ENCODE measurements around the gene GMFB. TPM values are rescaled to one million over a fixed set of nuclear protein-coding genes. Genes with fewer than 3 reads are reported as not detected.

Gene GMFB
- total RNA-seq, 1 experiment from 2014 or later: 79.2 TPM

DNA sequence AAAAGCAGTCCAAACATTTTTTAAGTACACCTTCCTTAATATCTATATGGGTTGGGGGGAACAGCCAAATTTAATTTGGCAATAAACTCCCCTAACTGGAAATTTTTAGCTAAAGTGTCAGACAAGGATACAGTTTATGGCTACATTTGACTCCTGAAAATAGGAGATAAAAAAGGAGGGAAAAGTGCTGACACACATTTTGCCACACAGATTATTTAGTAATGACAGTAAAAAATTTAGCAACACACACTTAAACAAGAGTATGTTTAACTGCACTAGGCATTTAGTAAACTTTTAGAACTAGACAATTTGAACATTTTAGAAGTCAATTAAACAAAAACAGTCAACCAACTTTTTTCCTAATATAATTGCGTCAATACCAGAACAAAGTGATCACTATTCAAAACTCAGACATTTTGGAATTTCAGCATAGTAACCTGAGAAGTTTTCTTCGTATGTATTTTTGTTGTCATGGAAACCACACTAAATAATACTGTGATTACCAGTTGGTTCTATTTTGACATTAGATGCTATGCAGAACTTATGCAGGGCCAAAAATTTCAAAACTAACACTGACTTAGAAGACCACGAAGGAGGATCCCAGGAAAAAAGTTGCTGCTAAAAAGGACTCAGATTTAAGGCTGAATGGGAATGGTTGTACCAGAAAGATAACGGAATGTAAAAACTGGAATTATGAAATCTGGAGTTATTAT lies 13.4 kb downstream of the GMFB start:
- H3K4me1 ChIP-seq (ENCODE audit: insufficient read depth, low read length): no peaks in the 10 kb centered on the region
- H2AFZ ChIP-seq (ENCODE audit: low read length): no peak overlapping the region
- no peak overlapping the region for H3K23ac ChIP-seq (ENCODE audit: insufficient read length, low read depth, low read length)
- Mint-ChIP-seq H3K9me3 (no peaks in the 10 kb centered on the region), H3K27ac (peak overlapping the region in 2 of 3 experiments; percentile 25 to 45; a peak in 2 of 7 replicates), H3K4me3 (no peak overlapping the region), H3K27me3 (ENCODE audit: low read depth) (no peaks in the 10 kb centered on the region), H3K36me3 (ENCODE audit: insufficient read depth in 1 of 3, low read depth in 3 of 3) (peaks cover 6 to 32% (median 28%) of the 10 kb centered on the region in 3 experiments; a peak in 6 of 7 replicates), H3K4me1 (peaks cover 16 to 19% of the 10 kb centered on the region in 2 experiments)
- H3K79me1 ChIP-seq (ENCODE audit: insufficient read depth, low read depth, low read length, poor library complexity, severe bottlenecking): no peaks in the 10 kb centered on the region
- no peak overlapping the region for H3K56ac ChIP-seq (ENCODE audit: insufficient read length, low read depth, low read length)
- H3K9ac ChIP-seq (ENCODE audit: extremely low read depth, insufficient read length, low read length): no peak overlapping the region
- H3K23me2 ChIP-seq (ENCODE audit: insufficient read length, low read depth, low read length, poor library complexity, severe bottlenecking): no peaks in the 10 kb centered on the region
- no peak overlapping the region for H3K4ac ChIP-seq (ENCODE audit: low read depth, low read length)
- no peak overlapping the region for H3K27ac ChIP-seq (ENCODE audit: insufficient read length, low read depth, low read length)
- H2BK15ac ChIP-seq (ENCODE audit: low read depth, low read length): no peak overlapping the region
- H4K20me1 ChIP-seq (ENCODE audit: control insufficient read depth, insufficient read depth, insufficient read length): no peaks in the 10 kb centered on the region
- H4K91ac ChIP-seq (ENCODE audit: insufficient read length, low read depth, low read length): no peak overlapping the region
- H2BK12ac ChIP-seq (ENCODE audit: insufficient read length, low read depth, low read length): no peak overlapping the region
- H3K4me2 ChIP-seq (ENCODE audit: insufficient read depth, insufficient read length, low read length): no peak overlapping the region
- no peak overlapping the region for H3K18ac ChIP-seq (ENCODE audit: insufficient read length, low read depth, low read length)
- no peak overlapping the region for H4K8ac ChIP-seq (replicated peaks; ENCODE audit: insufficient read length, low read depth, low read length)
- no peaks in the 10 kb centered on the region for H3K27me3 ChIP-seq (ENCODE audit: insufficient read depth, low read length)
- H4K5ac ChIP-seq (ENCODE audit: insufficient read length, low read depth, low read length): no peak overlapping the region
- TF ChIP-seq, protein P1, sequence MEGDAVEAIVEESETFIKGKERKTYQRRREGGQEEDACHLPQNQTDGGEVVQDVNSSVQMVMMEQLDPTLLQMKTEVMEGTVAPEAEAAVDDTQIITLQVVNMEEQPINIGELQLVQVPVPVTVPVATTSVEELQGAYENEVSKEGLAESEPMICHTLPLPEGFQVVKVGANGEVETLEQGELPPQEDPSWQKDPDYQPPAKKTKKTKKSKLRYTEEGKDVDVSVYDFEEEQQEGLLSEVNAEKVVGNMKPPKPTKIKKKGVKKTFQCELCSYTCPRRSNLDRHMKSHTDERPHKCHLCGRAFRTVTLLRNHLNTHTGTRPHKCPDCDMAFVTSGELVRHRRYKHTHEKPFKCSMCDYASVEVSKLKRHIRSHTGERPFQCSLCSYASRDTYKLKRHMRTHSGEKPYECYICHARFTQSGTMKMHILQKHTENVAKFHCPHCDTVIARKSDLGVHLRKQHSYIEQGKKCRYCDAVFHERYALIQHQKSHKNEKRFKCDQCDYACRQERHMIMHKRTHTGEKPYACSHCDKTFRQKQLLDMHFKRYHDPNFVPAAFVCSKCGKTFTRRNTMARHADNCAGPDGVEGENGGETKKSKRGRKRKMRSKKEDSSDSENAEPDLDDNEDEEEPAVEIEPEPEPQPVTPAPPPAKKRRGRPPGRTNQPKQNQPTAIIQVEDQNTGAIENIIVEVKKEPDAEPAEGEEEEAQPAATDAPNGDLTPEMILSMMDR (conservative IDR thresholded peaks at IDR 0.05): no peak
- no CpG with 5 or more reads among the region's 4 CpGs for WGBS (ENCODE audit: extremely low coverage, insufficient read length, low lambda C conversion rate)
- H2BK120ac ChIP-seq (ENCODE audit: low read depth, low read length, poor library complexity, severe bottlenecking): no peak overlapping the region
- no peak overlapping the region for H2BK5ac ChIP-seq (ENCODE audit: insufficient read length, low read length)
- no peak overlapping the region for H2AK5ac ChIP-seq (ENCODE audit: insufficient read length, low read length)
- no peaks in the 10 kb centered on the region for H3K79me2 ChIP-seq (ENCODE audit: insufficient read depth, low read length)
- H3T11ph ChIP-seq (ENCODE audit: low read length): no peak overlapping the region
- no peak overlapping the region for H3K14ac ChIP-seq (ENCODE audit: insufficient read depth, low read length)
- DNase-seq: no peak
- no peaks in the 10 kb centered on the region for H3K9me3 ChIP-seq (ENCODE audit: control insufficient read depth, low read depth, low read length)
- H2BK20ac ChIP-seq (ENCODE audit: low read depth, low read length, poor library complexity, severe bottlenecking): no peak overlapping the region
